ENCODE data around the gene RAB7A. TPM values are rescaled to one million over a fixed set of nuclear protein-coding genes. Genes with fewer than 3 reads are reported as not detected.
"Not testable (repeated sequence)": the region's sequence is repeated elsewhere in the genome, so short reads cannot be mapped to it uniquely, and the experiment has no call there.

Gene RAB7A
- total RNA-seq, 2 donors from 2014 or later: 145 to 166 TPM

- H3K36me3 Mint-ChIP-seq (ENCODE audit: low read depth): peaks cover 3% of the 10 kb centered on the region
- ATAC-seq: no peak
- H3K27ac Mint-ChIP-seq: no peak overlapping the region
- no peak for DNase-seq
- H3K9me3 ChIP-seq (ENCODE audit: control insufficient read depth, low read length, poor library complexity, severe bottlenecking): no peaks in the 10 kb centered on the region
- H3K27me3 Mint-ChIP-seq: no peaks in the 10 kb centered on the region
- H3K4me1 Mint-ChIP-seq: peaks cover 23% of the 10 kb centered on the region
- H3K4me3 Mint-ChIP-seq: no peak overlapping the region
These were observed 20.9 kb downstream of the RAB7A start for GRCh38 chr3:128746881-128747280.

DNA sequence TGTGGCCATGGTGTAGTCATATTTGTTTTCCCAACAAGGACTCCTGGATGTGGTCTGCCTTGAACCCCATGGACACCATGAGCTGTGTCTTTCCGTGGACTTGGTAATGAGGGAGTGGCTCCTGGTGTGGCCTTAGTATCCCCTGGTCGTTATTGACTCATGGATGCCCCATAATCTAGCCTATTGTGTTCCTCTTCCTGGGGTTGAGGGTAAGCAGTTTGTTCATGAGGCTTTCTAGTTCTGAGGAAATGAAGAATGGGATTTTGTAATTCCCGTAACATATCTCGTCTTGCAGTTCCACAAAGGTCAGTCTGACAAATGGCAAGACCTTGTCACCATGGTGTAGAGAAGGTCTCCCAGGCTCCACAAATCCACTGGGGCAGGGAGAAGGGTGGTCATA, 22.6 kb downstream of the RAB7A start:
- DNase-seq (no peak), ATAC-seq (no peak)
- Mint-ChIP-seq H3K4me3 (no peak overlapping the region), H3K27ac (peak overlapping the region; percentile 57), H3K36me3 (ENCODE audit: low read depth) (peaks cover 3% of the 10 kb centered on the region), H3K4me1 (peaks cover 35% of the 10 kb centered on the region), H3K27me3 (no peaks in the 10 kb centered on the region)
- H3K9me3 ChIP-seq (ENCODE audit: control insufficient read depth, low read length, poor library complexity, severe bottlenecking): no peaks in the 10 kb centered on the region

- H3K27me3 Mint-ChIP-seq: no peaks in the 10 kb centered on the region
- H3K4me3 Mint-ChIP-seq: no peak overlapping the region
- H3K4me1 Mint-ChIP-seq: peaks cover 40% of the 10 kb centered on the region
- no peak overlapping the region for H3K27ac Mint-ChIP-seq
- DNase-seq: no peak
- peaks cover 3% of the 10 kb centered on the region for H3K36me3 Mint-ChIP-seq (ENCODE audit: low read depth)
- no peaks in the 10 kb centered on the region for H3K9me3 ChIP-seq (ENCODE audit: control insufficient read depth, low read length, poor library complexity, severe bottlenecking)
- no peak for ATAC-seq
These were observed 23.1 kb downstream of the RAB7A start for GRCh38 chr3:128749035-128749434.

- Mint-ChIP-seq H3K4me1 (peaks cover 42% of the 10 kb centered on the region), H3K4me3 (peak overlapping the region; percentile 58)
- not testable (repeated sequence) for H3K9me3 ChIP-seq (ENCODE audit: control insufficient read depth, low read length, poor library complexity, severe bottlenecking); H3K36me3 Mint-ChIP-seq (ENCODE audit: low read depth); DNase-seq; H3K27ac Mint-ChIP-seq; H3K27me3 Mint-ChIP-seq; ATAC-seq
These were observed 23.6 kb downstream of the RAB7A start for GRCh38 chr3:128749561-128749960.

DNA sequence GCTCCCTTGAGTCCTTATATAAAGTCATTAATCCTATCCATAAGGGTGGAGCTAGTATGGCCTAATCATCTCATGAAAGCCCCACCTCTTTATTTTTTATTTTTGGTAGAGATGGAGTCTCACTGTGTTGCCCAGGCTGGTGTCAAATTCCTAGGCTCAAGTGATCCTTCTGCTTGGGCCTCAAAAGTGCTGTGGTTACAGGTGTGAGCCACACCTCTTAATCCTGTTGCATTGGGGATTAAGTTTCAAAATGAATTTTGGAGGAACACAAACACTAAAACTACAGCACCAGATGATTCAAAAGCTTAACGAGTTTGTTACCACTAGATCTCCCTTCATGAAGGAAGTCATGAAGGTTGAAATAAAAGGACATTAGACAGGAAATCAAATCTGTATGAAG, 27.7 kb downstream of the RAB7A start:
- H3K27ac Mint-ChIP-seq: peak overlapping the region; percentile 74
- no peak overlapping the region for H3K4me3 Mint-ChIP-seq
- no peaks in the 10 kb centered on the region for H3K9me3 ChIP-seq (ENCODE audit: control insufficient read depth, low read length, poor library complexity, severe bottlenecking)
- peaks cover 5% of the 10 kb centered on the region for H3K36me3 Mint-ChIP-seq (ENCODE audit: low read depth)
- H3K4me1 Mint-ChIP-seq: peaks cover 50% of the 10 kb centered on the region
- DNase-seq (no peak), ATAC-seq (no peak)
- no peaks in the 10 kb centered on the region for H3K27me3 Mint-ChIP-seq

DNA sequence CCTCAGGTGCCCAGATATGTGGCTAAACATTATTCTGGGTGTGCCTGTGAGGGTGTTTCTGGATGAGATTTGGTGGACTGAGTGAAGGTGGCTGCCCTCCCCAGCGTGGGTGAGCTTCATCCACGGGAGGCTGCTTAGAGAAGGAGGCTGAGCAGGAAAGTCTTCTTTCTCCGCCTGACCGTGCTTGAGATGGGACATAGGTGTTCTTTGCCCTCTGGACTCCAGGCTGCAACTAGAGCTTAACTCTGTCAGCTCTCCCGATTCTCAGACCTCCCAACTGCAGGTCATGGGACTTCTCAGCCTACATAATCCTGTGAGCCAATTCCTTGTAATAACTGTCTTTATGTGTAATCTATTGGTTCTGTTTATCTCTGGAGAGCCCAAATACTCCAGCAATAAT, 34.1 kb downstream of the RAB7A start:
- ATAC-seq (no peak), DNase-seq (no peak)
- Mint-ChIP-seq H3K4me1 (peaks cover 31% of the 10 kb centered on the region), H3K4me3 (no peak overlapping the region), H3K27ac (peak overlapping the region; percentile 71), H3K36me3 (ENCODE audit: low read depth) (peaks cover 4% of the 10 kb centered on the region), H3K27me3 (no peaks in the 10 kb centered on the region)
- no peaks in the 10 kb centered on the region for H3K9me3 ChIP-seq (ENCODE audit: control insufficient read depth, low read length, poor library complexity, severe bottlenecking)

DNA sequence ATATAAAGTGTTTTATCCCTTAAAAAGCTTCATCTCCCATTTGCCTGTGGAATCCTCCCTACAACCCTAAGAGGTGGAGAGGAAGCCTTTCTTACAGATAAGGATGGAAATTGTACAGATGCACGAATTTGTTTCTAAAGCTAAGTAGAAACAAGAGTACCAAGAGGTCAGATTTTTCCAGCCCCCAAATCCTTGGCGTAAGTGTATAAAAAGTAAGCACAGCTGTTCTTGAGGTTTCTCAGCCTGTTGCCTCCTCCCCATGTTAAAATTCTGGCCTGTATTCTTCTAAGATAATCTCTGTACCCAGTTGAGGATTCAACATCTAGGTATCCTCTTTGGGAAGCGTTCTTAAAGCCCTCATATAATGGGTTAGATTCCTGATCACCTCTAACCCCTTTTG, 34.9 kb downstream of the RAB7A start:
- peaks cover 7% of the 10 kb centered on the region for H3K36me3 Mint-ChIP-seq (ENCODE audit: low read depth)
- H3K4me1 Mint-ChIP-seq: peaks cover 33% of the 10 kb centered on the region
- no peak for DNase-seq
- H3K27me3 Mint-ChIP-seq: no peaks in the 10 kb centered on the region
- no peak overlapping the region for H3K4me3 Mint-ChIP-seq
- H3K9me3 ChIP-seq (ENCODE audit: control insufficient read depth, low read length, poor library complexity, severe bottlenecking): no peaks in the 10 kb centered on the region
- no peak for ATAC-seq
- H3K27ac Mint-ChIP-seq: peak overlapping the region; percentile 27

GRCh38 chr3:128761392-128761791, 35.4 kb downstream of the RAB7A start:
- no peak overlapping the region for H3K4me3 Mint-ChIP-seq
- H3K9me3 ChIP-seq (ENCODE audit: control insufficient read depth, low read length, poor library complexity, severe bottlenecking): no peaks in the 10 kb centered on the region

GRCh38 chr3:128763967-128764366, 38.0 kb downstream of the RAB7A start:
- no peaks in the 10 kb centered on the region for H3K27me3 Mint-ChIP-seq
- no peaks in the 10 kb centered on the region for H3K9me3 ChIP-seq (ENCODE audit: control insufficient read depth, low read length, poor library complexity, severe bottlenecking)
- peaks cover 53% of the 10 kb centered on the region for H3K4me1 Mint-ChIP-seq
- H3K4me3 Mint-ChIP-seq: no peak overlapping the region
- H3K36me3 Mint-ChIP-seq (ENCODE audit: low read depth): peaks cover 7% of the 10 kb centered on the region
- ATAC-seq (peak; percentile 32), DNase-seq (no peak)
- H3K27ac Mint-ChIP-seq: peak overlapping the region; percentile 67

More at GRCh38 chr3:128761392-128761791, 35.4 kb downstream of the RAB7A start:
- DNase-seq (no peak), ATAC-seq (no peak)
- peaks cover 7% of the 10 kb centered on the region for H3K36me3 Mint-ChIP-seq (ENCODE audit: low read depth)
- peaks cover 36% of the 10 kb centered on the region for H3K4me1 Mint-ChIP-seq
- H3K27ac Mint-ChIP-seq: peak overlapping the region; percentile 27
- H3K27me3 Mint-ChIP-seq: no peaks in the 10 kb centered on the region

- DNase-seq (no peak), ATAC-seq (no peak)
- Mint-ChIP-seq H3K4me3 (no peak overlapping the region), H3K27ac (no peak overlapping the region), H3K4me1 (peaks cover 58% of the 10 kb centered on the region), H3K27me3 (no peaks in the 10 kb centered on the region), H3K36me3 (ENCODE audit: low read depth) (peaks cover 7% of the 10 kb centered on the region)
- no peaks in the 10 kb centered on the region for H3K9me3 ChIP-seq (ENCODE audit: control insufficient read depth, low read length, poor library complexity, severe bottlenecking)
These were observed 38.9 kb downstream of the RAB7A start for GRCh38 chr3:128764863-128765262.

DNA sequence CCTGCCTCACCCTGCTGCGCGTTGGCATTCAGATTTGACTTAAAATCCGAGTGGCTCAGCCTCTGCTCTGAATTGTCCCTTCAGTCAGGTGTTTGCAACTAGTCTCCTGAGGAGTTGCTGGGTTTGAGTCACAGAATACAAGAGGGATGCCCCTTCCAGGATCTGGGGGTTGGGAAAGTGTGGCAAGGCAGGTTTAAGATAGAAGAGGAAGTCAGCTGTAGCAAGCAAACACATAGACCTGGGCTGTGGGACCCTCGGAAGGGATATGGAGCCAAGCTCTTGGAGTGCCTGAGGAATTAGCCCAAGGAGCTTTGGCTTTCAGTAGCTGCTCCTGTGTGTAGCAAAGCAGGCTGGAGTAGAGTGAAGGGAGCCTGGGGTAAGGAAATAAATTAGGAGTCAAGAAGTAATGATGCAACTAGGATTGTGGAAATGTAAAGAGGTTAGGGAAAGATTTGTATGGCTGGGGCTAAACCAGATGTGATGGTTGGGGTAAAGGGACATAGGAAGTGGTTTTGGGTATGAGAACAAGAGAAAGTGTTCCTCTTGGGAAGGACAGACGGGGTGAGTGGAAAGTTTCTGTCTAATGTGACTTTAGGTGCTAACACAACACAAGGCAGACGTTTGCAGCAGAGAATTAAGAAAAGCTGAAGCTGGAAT, 41.2 kb downstream of the RAB7A start:
- Mint-ChIP-seq H3K27me3 (no peaks in the 10 kb centered on the region), H3K4me3 (peak overlapping the region; percentile 79), H3K27ac (peak overlapping the region; percentile 89), H3K4me1 (peaks cover 50% of the 10 kb centered on the region), H3K36me3 (ENCODE audit: low read depth) (peaks cover 7% of the 10 kb centered on the region)
- DNase-seq (no peak), ATAC-seq (no peak)
- no peaks in the 10 kb centered on the region for H3K9me3 ChIP-seq (ENCODE audit: control insufficient read depth, low read length, poor library complexity, severe bottlenecking)

DNA sequence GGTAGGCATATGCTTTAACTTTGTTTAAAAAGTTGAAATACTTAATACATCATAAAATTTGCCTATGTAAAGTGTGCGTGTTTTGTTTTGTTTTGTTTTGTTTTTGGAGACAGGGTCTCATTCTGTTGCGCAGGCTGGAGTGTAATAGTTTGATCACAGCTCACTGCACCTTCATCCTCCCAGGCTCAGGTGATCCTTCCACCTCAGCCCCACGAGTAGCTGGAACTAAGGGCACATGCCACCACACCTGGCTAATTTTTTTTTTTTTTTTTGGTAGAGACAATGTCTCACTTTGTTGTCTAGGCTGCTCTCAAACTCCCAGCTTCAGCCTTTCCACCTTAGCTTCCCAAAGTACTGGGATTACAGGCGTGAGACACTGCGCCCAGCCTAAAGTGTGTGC, 42.5 kb downstream of the RAB7A start:
- Mint-ChIP-seq H3K4me1 (peaks cover 46% of the 10 kb centered on the region), H3K4me3 (no peak overlapping the region), H3K27me3 (no peaks in the 10 kb centered on the region), H3K27ac (peak overlapping the region; percentile 89), H3K36me3 (ENCODE audit: low read depth) (peaks cover 5% of the 10 kb centered on the region)
- H3K9me3 ChIP-seq (ENCODE audit: control insufficient read depth, low read length, poor library complexity, severe bottlenecking): no peaks in the 10 kb centered on the region
- DNase-seq: no peak
- ATAC-seq: no peak

DNA sequence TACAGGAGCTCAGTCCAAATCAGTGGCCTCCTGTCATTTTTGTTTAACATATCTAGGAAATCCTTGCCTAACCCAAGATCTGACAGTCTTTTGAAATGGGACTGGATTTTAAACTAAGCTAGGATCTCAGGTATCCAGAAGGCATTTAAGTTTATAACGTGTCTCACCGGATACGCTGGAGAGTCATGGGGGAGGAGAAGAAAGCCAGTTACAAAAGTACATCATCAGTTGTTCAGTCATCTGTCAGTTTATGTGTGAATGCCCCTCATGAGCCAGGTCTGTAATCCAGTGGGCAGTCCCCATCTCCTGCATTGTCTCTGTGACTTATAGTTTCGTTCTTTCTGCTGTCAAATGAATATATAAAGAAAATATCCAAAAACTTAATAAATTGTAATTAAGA, 44.4 kb downstream of the RAB7A start:
- peaks cover 51% of the 10 kb centered on the region for H3K4me1 Mint-ChIP-seq

DNA sequence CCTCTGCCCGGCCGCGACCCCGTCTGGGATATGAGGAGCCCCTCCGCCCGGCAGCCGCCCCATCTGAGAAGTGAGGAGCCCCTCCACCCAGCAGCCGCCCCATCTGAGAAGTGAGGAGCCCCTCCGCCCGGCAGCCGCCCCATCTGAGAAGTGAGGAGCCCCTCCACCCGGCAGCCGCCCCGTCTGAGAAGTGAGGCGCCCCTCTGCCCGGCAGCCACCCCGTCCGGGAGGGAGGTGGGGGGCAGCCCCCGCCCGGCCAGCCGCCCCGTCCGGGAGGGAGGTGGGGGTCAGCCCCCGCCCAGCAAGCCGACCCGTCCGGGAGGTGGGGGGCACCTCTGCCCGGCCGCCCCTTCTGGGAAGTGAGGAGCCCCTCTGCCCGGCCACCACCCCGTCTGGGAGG, 47.2 kb downstream of the RAB7A start:
- not testable (repeated sequence) for H3K9me3 ChIP-seq (ENCODE audit: control insufficient read depth, low read length, poor library complexity, severe bottlenecking); H3K27me3 Mint-ChIP-seq; H3K4me3 Mint-ChIP-seq; ATAC-seq; DNase-seq; H3K27ac Mint-ChIP-seq; H3K36me3 Mint-ChIP-seq (ENCODE audit: low read depth)
- H3K4me1 Mint-ChIP-seq: peaks cover 45% of the 10 kb centered on the region

More for the DNA sequence above, 44.4 kb downstream of the RAB7A start:
- H3K27ac Mint-ChIP-seq: peak overlapping the region; percentile 71
- H3K4me3 Mint-ChIP-seq: no peak overlapping the region
- ATAC-seq (no peak), DNase-seq (no peak)
- H3K27me3 Mint-ChIP-seq: no peaks in the 10 kb centered on the region
- H3K9me3 ChIP-seq (ENCODE audit: control insufficient read depth, low read length, poor library complexity, severe bottlenecking): no peaks in the 10 kb centered on the region
- H3K36me3 Mint-ChIP-seq (ENCODE audit: low read depth): peaks cover 3% of the 10 kb centered on the region

All from T-helper 17 cell (primary cell).